Breast epithelium (tissue), 4 donors: ENCODE results near the gene NCKAP5. TPM values are rescaled to one million over a fixed set of nuclear protein-coding genes. Genes with fewer than 3 reads are reported as not detected.

Source experiments
- DNase-seq, 2 donors: peaks; one replicate each; pipeline ENCODE4 v3.0.0-alpha.2; 2019; ENCODE audit warnings: low spot score in 2 of 2
- H3K27ac ChIP-seq, 2 donors: fragments of 200-600 bp; sonication (generic) in 1 of 2; one replicate each; pipeline ENCODE4 v1.5.1; 2016 to 2019; ENCODE audit warnings: mild to moderate bottlenecking in 1 of 2
- H3K27me3 ChIP-seq, 2 donors: fragments of 200-600 bp; sonication (generic) in 1 of 2; one replicate each; pipeline versions ENCODE4 v1.5.1 to v1.6.0; 2017 to 2019; ENCODE audit warnings: control low read depth in 1 of 2, mild to moderate bottlenecking in 1 of 2
- H3K36me3 ChIP-seq: fragments of 200-600 bp; one replicate; pipeline ENCODE4 v1.5.1; 2019
- H3K4me1 ChIP-seq, 2 donors: fragments of 200-600 bp; sonication (generic); one replicate each; pipeline ENCODE4 v1.5.1; 2016 to 2019; ENCODE audit warnings: control low read depth in 1 of 2
- H3K4me3 ChIP-seq, 3 donors: fragments of 200-600 bp; sonication (generic); 1 replicate in 2 of 3; 2 replicates in 1 of 3; pipeline ENCODE4 v1.5.1; 2016 to 2019; ENCODE audit warnings: mild to moderate bottlenecking in 3 of 3, moderate library complexity in 2 of 3
- H3K9me3 ChIP-seq, 2 donors: fragments of 200-600 bp; sonication (generic) in 1 of 2; one replicate each; pipeline ENCODE4 v1.5.1; 2016 to 2019; ENCODE audit warnings: control low read depth in 1 of 2
- POLR2A ChIP-seq: fragments of 450-650 bp; IDR thresholded peaks from one replicate; pipeline ENCODE4 v1.6.1; 2016; ENCODE audit warnings: antibody characterized with exemption, mild to moderate bottlenecking, moderate library complexity
- POLR2AphosphoS5 ChIP-seq, 3 donors: sonication (generic); formaldehyde crosslinking; IDR thresholded peaks; one replicate each; pipeline ENCODE4 v1.6.1; 2017; ENCODE audit warnings: antibody characterized with exemption in 3 of 3
- intact Hi-C: fragments of 100-400 bp; cut with DNase I; formaldehyde crosslinking; loops from one replicate; pipeline ENCODE4 v1.15.1; 2023; ENCODE audit warnings: low total_unique reads
- total RNA-seq, 3 donors: library from RNA; depleted of rRNA; stranded (reverse); fragments of >200 nt; gene quantifications; one replicate each; pipeline ENCODE4 v1.1.0, GENCODE V29; 2016
- TF ChIP-seq, protein P1 (sequence below), 3 donors: fragments of 450-650 bp; IDR thresholded peaks; one replicate each; pipeline ENCODE4 v1.5.1; 2016 to 2017; ENCODE audit warnings: antibody characterized with exemption in 3 of 3, mild to moderate bottlenecking in 3 of 3, moderate library complexity in 3 of 3

NCKAP5 gene
- total RNA-seq, 3 donors from 2014 or later = 1.1 to 10.5 (median 6.1) TPM

DNA sequence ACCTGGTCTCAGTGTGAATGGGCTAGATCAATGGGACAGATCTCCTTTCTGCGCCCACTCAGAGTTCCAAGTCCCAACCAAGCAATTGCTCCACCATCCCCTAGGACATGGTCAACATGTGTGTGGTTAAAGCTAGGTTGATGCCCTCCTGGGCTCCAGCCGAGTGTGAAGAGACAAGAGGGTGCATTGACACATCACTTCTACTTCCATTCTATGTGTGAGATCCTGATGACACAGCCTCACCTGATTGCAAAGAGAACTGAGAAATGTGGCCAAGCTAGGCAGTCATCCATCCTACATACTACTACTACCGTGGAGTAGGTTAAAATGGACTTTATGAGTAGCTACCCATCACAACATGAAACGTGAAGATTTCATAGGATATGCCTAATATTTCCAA is 106.8 kb downstream of the NCKAP5 start:
- no peaks in the 10 kb centered on the region for H3K27me3 ChIP-seq
- intact Hi-C loops = no loop called here
- H3K36me3 ChIP-seq = no peaks in the 10 kb centered on the region
- H3K4me3 ChIP-seq = no peak overlapping the region
- no peaks in the 10 kb centered on the region for H3K4me1 ChIP-seq
- H3K9me3 ChIP-seq = no peaks in the 10 kb centered on the region
- no peak for DNase-seq
- H3K27ac ChIP-seq = no peak overlapping the region
- no peak for TF ChIP-seq POLR2A
- no peak for TF ChIP-seq POLR2AphosphoS5 (IDR thresholded peaks at IDR 0.05)
- TF ChIP-seq, protein P1, sequence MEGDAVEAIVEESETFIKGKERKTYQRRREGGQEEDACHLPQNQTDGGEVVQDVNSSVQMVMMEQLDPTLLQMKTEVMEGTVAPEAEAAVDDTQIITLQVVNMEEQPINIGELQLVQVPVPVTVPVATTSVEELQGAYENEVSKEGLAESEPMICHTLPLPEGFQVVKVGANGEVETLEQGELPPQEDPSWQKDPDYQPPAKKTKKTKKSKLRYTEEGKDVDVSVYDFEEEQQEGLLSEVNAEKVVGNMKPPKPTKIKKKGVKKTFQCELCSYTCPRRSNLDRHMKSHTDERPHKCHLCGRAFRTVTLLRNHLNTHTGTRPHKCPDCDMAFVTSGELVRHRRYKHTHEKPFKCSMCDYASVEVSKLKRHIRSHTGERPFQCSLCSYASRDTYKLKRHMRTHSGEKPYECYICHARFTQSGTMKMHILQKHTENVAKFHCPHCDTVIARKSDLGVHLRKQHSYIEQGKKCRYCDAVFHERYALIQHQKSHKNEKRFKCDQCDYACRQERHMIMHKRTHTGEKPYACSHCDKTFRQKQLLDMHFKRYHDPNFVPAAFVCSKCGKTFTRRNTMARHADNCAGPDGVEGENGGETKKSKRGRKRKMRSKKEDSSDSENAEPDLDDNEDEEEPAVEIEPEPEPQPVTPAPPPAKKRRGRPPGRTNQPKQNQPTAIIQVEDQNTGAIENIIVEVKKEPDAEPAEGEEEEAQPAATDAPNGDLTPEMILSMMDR (IDR thresholded peaks at IDR 0.05) = no peak

DNA sequence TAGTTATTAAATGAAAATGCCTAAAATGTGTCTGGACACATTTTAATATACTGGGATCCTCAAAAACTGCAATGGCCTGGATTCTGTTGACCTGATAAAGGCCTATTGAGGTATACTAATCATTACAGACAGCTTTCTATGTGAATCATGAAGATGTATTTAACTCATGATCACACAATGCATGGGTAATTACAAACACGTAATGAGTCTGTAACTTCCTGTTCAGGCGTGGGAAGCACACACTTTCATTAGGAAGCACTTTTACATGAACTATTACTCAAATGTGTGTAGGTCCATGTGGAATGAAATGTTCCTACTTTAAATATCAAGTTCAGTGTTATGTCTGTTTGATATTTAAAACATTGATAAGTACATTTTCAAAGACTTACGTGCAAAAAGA is 108.7 kb downstream of the NCKAP5 start:
- H3K4me3 ChIP-seq = no peak overlapping the region
- intact Hi-C loops = no loop called here
- H3K4me1 ChIP-seq = no peaks in the 10 kb centered on the region
- H3K36me3 ChIP-seq = no peaks in the 10 kb centered on the region
- no peak for DNase-seq
- no peaks in the 10 kb centered on the region for H3K9me3 ChIP-seq
- H3K27ac ChIP-seq = no peak overlapping the region
- TF ChIP-seq, protein P1 (IDR thresholded peaks at IDR 0.05) = no peak
- no peak for TF ChIP-seq POLR2A
- no peak for TF ChIP-seq POLR2AphosphoS5 (IDR thresholded peaks at IDR 0.05)
- no peaks in the 10 kb centered on the region for H3K27me3 ChIP-seq

DNA sequence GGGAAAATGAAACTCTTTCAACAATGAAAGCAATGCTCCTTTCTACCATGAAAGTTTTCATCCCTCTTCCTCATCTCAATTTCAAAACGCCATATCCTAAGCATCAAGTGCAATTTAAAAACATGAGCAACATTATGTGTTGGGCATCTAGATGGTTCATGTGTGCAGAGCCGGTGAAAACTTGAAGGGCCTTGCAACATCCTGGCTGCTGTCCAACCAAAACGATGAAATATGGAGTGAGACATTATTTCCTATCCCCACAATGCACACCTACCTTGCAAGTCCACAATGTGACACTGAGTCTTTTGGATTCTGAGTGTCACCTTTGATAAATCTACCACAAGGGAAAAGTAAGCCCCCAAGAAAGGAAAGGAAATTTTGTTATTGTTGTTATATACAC is 110.0 kb downstream of the NCKAP5 start:
- no peaks in the 10 kb centered on the region for H3K4me1 ChIP-seq
- DNase-seq = no peak

DNA sequence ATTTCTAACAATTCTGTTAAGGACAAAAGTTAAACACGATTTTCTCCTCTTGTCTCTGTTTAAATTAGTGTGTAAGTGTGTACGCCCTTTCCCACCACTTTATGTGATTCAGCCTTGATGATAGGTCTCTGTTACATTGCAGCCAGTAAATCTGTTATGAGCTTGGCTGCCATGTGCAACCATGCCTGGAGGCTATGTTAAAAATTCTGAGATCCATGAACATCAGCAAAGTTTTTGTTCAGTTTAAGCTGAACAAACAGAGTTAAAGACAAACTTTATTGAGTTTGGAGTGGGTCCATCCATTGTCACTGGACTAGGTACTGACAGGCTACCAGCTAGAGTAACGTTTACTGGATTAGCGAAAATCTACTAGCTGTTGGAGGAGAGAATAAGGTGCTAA is 110.4 kb downstream of the NCKAP5 start:
- H3K9me3 ChIP-seq = no peaks in the 10 kb centered on the region
- intact Hi-C loops = no loop called here
- H3K4me1 ChIP-seq = no peaks in the 10 kb centered on the region
- H3K4me3 ChIP-seq = no peak overlapping the region
- DNase-seq = no peak
- no peaks in the 10 kb centered on the region for H3K27me3 ChIP-seq
- TF ChIP-seq, protein P1 (IDR thresholded peaks at IDR 0.05) = no peak
- TF ChIP-seq POLR2A (no peak), POLR2AphosphoS5 (IDR thresholded peaks at IDR 0.05) (no peak)
- no peak overlapping the region for H3K27ac ChIP-seq
- no peaks in the 10 kb centered on the region for H3K36me3 ChIP-seq

More for the DNA sequence above, 110.0 kb downstream of the NCKAP5 start:
- Histone ChIP-seq H3K4me3 (no peak overlapping the region), H3K27me3 (no peaks in the 10 kb centered on the region), H3K36me3 (no peaks in the 10 kb centered on the region), H3K27ac (no peak overlapping the region), H3K9me3 (no peaks in the 10 kb centered on the region)
- intact Hi-C loops = no loop called here
- TF ChIP-seq POLR2A (no peak), POLR2AphosphoS5 (IDR thresholded peaks at IDR 0.05) (no peak)
- TF ChIP-seq, protein P1 (IDR thresholded peaks at IDR 0.05) = no peak

DNA sequence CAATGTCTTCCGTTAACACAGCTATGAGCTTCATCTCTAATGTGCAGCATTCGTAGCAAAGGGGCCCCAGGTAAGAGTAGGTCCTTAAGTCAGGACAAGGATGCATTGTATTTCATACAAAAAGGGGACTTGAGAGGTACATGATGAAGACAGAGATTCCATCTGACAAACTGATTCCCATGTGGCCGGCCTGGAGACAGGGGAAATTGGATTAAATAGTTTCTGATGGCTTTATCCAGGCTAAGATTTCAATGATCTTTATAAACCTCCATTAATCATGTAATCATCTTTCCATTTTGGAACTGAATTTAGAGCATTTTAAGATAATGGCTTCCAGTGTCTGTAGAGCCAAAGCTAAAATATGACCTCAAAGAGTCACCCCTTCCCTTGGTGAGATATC is 111.3 kb downstream of the NCKAP5 start:
- TF ChIP-seq, protein P1 (IDR thresholded peaks at IDR 0.05) = no peak
- TF ChIP-seq POLR2A = no peak
- no peak for TF ChIP-seq POLR2AphosphoS5 (IDR thresholded peaks at IDR 0.05)
- no peaks in the 10 kb centered on the region for H3K27me3 ChIP-seq
- H3K4me1 ChIP-seq = no peaks in the 10 kb centered on the region
- H3K36me3 ChIP-seq = no peaks in the 10 kb centered on the region
- intact Hi-C loops = no loop called here
- no peaks in the 10 kb centered on the region for H3K9me3 ChIP-seq
- no peak overlapping the region for H3K27ac ChIP-seq
- no peak for DNase-seq
- H3K4me3 ChIP-seq = no peak overlapping the region
